NCI-H748 treated with DMSO at 0.1 percent for 48 hours (cell line): Measurements from ENCODE around the gene GRM5.
"Not testable (repeated sequence)": the region's sequence is repeated elsewhere in the genome, so short reads cannot be mapped to it uniquely, and the experiment has no call there.

Experiments
- DNase-seq: peaks from one replicate; lab custom pipeline; 2025; lab: John Stamatoyannopoulos, UW

GRM5 gene

GRCh38 chr11:88835709-88836108 lies 230.1 kb downstream of the GRM5 start:
- DNase-seq: not testable (repeated sequence)

- no peak for DNase-seq
These were observed 234.4 kb downstream of the GRM5 start for GRCh38 chr11:88831303-88831890.

- DNase-seq: no peak
These were observed 238.6 kb downstream of the GRM5 start for GRCh38 chr11:88827018-88827676.

GRCh38 chr11:88819616-88820015 lies 246.2 kb downstream of the GRM5 start:
- DNase-seq: no peak

GRCh38 chr11:88818978-88819377 lies 246.8 kb downstream of the GRM5 start:
- DNase-seq: no peak

GRCh38 chr11:88815505-88815904 lies 250.3 kb downstream of the GRM5 start:
- DNase-seq: no peak

- DNase-seq: no peak
These were observed 251.7 kb downstream of the GRM5 start for GRCh38 chr11:88814076-88814475.

- DNase-seq: no peak
These were observed 252.4 kb downstream of the GRM5 start for GRCh38 chr11:88813233-88813915.

- no peak for DNase-seq
These were observed 255.2 kb downstream of the GRM5 start for GRCh38 chr11:88810420-88811097.

- no peak for DNase-seq
These were observed 256.7 kb downstream of the GRM5 start for GRCh38 chr11:88809126-88809525.

- DNase-seq: no peak
These were observed 258.4 kb downstream of the GRM5 start for GRCh38 chr11:88807349-88807748.

- DNase-seq: no peak
These were observed 259.4 kb downstream of the GRM5 start for GRCh38 chr11:88806410-88806809.

GRCh38 chr11:88801484-88802123 lies 264.2 kb downstream of the GRM5 start:
- no peak for DNase-seq

- DNase-seq: no peak
These were observed 265.8 kb downstream of the GRM5 start for GRCh38 chr11:88799771-88800500.

- no peak for DNase-seq
These were observed 275.6 kb downstream of the GRM5 start for GRCh38 chr11:88790182-88790581.

- no peak for DNase-seq
These were observed 286.2 kb downstream of the GRM5 start for GRCh38 chr11:88779577-88779976.

- no peak for DNase-seq
These were observed 295.2 kb downstream of the GRM5 start for GRCh38 chr11:88770475-88771079.

- no peak for DNase-seq
These were observed 321.6 kb downstream of the GRM5 start for GRCh38 chr11:88744140-88744539.

GRCh38 chr11:88739524-88739923 lies 326.3 kb downstream of the GRM5 start:
- DNase-seq: no peak

GRCh38 chr11:88709567-88709966 lies 356.2 kb downstream of the GRM5 start:
- no peak for DNase-seq

GRCh38 chr11:88704485-88704884 lies 361.3 kb downstream of the GRM5 start:
- no peak for DNase-seq
